Occipital lobe (tissue), 2 donors: ENCODE data around the gene CLCF1. TPM values are rescaled to one million over a fixed set of nuclear protein-coding genes. Genes with fewer than 3 reads are reported as not detected.

Experiments
- DNase-seq: peaks from one replicate; lab custom pipeline; 2025; lab: John Stamatoyannopoulos, UW
- total RNA-seq: library from RNA; depleted of rRNA; stranded (reverse); fragments of >200 nt; gene quantifications from one replicate; pipeline ENCODE4 v1.2.3, GENCODE V29; 2014

Gene CLCF1
- total RNA-seq, 1 donor from 2014 or later: not detected

- DNase-seq: no peak
Measured at GRCh38 chr11:67395555-67396258, 22.3 kb upstream of the CLCF1 start.

- DNase-seq: no peak
Measured at GRCh38 chr11:67393990-67394389, 20.6 kb upstream of the CLCF1 start.

- no peak for DNase-seq
Measured at GRCh38 chr11:67393437-67393836, 20.0 kb upstream of the CLCF1 start.

GRCh38 chr11:67392183-67392715, 18.9 kb upstream of the CLCF1 start:
- DNase-seq: no peak

- DNase-seq: peak; percentile 90
Measured at GRCh38 chr11:67391304-67392182, 18.1 kb upstream of the CLCF1 start, which contains the start of gene RAD9A. Gene RAD9A (plus strand): TSS chr11:67391986. CDS start chr11:67392045, 59 bp downstream.

GRCh38 chr11:67390947-67391303, 17.5 kb upstream of the CLCF1 start:
- no peak for DNase-seq

- DNase-seq: no peak
Measured at GRCh38 chr11:67389477-67389876, 16.1 kb upstream of the CLCF1 start.

GRCh38 chr11:67387518-67387917, 14.1 kb upstream of the CLCF1 start:
- no peak for DNase-seq

GRCh38 chr11:67387069-67387468, 13.7 kb upstream of the CLCF1 start:
- no peak for DNase-seq

GRCh38 chr11:67384851-67385366, 11.5 kb upstream of the CLCF1 start:
- no peak for DNase-seq

GRCh38 chr11:67382276-67383136, 9.1 kb upstream of the CLCF1 start:
- DNase-seq: peak; percentile 52

GRCh38 chr11:67381244-67381972, 8.0 kb upstream of the CLCF1 start:
- DNase-seq: no peak

- DNase-seq: no peak
Measured at GRCh38 chr11:67379061-67380058, 6.0 kb upstream of the CLCF1 start.

GRCh38 chr11:67378544-67378943, 5.1 kb upstream of the CLCF1 start:
- no peak for DNase-seq

- DNase-seq: no peak
Measured at GRCh38 chr11:67376873-67377808, 3.7 kb upstream of the CLCF1 start.

- DNase-seq: no peak
Measured at GRCh38 chr11:67376063-67376820, 2.8 kb upstream of the CLCF1 start.

GRCh38 chr11:67375320-67376055, 2.1 kb upstream of the CLCF1 start:
- no peak for DNase-seq
